HEK293 (cell line): ENCODE measurements around the gene TSHZ2.

Experiments
- CTCF ChIA-PET: fragments of 350-600 bp; formaldehyde crosslinking; extraction: SDS; loops from one replicate; lab custom pipeline; 2021; ENCODE audit warnings: antibody characterized with exemption; lab: Yijun Ruan, JAX
- POLR2A ChIA-PET: fragments of 300-600 bp; formaldehyde crosslinking; extraction: SDS; loops from one replicate; lab custom pipeline; 2020; ENCODE audit warnings: antibody characterized with exemption, inconsistent platforms; lab: Yijun Ruan, JAX
- H3K27ac ChIP-seq: fragments of 200-500 bp; sonication (Bioruptor generic); 2 replicates; pipeline ENCODE4 v1.5.1; 2014; ENCODE audit warnings: low read depth, low read length, control low read depth, inconsistent platforms; ENCODE audit errors: extremely low read depth
- H3K36me3 ChIP-seq, 2 experiments: fragments of 200-500 bp in 1 of 2; sonication (Bioruptor generic) in 1 of 2; 1 replicate in 1 of 2; 2 replicates in 1 of 2; pipeline ENCODE4 v1.5.1; 2014 to 2017; ENCODE audit warnings: inconsistent platforms in 2 of 2, low read length in 2 of 2; ENCODE audit not compliant: control insufficient read depth in 2 of 2, insufficient read depth in 1 of 2
- H3K4me1 ChIP-seq: fragments of 200-500 bp; sonication (Bioruptor generic); 2 replicates; pipeline ENCODE4 v1.5.1; 2014; ENCODE audit warnings: mild to moderate bottlenecking, low read length, inconsistent platforms; ENCODE audit not compliant: control insufficient read depth, insufficient read depth
- H3K4me3 ChIP-seq: 2 replicates; pipeline ENCODE4 v1.5.1; 2011; ENCODE audit warnings: low read depth, mild to moderate bottlenecking, control low read depth, low read length, moderate library complexity
- H3K9me3 ChIP-seq: fragments of 200-500 bp; sonication (Bioruptor generic); 2 replicates; pipeline ENCODE4 v1.5.1; 2014; ENCODE audit warnings: low read depth, low read length, inconsistent platforms; ENCODE audit not compliant: control insufficient read depth, insufficient read depth
- EGR2 ChIP-seq: fragments of 450-650 bp; formaldehyde crosslinking; IDR thresholded peaks from 2 replicates; pipeline ENCODE4 v1.5.1; 2016; ENCODE audit warnings: low read depth, missing biosample characterization, missing genetic modification characterization
- FEZF1 ChIP-seq: fragments of 450-650 bp; formaldehyde crosslinking; IDR thresholded peaks from 2 replicates; pipeline ENCODE4 v1.5.1; 2016; ENCODE audit warnings: missing biosample characterization, missing genetic modification characterization
- GLIS2 ChIP-seq: fragments of 450-650 bp; formaldehyde crosslinking; IDR thresholded peaks from 2 replicates; pipeline ENCODE4 v1.5.1; 2016; ENCODE audit warnings: missing biosample characterization, missing genetic modification characterization
- HOXD13 ChIP-seq: sonication (generic); formaldehyde crosslinking; IDR thresholded peaks from 2 replicates; pipeline ENCODE4 v1.8.0; 2022; ENCODE audit warnings: missing genetic modification reagents, borderline replicate concordance
- IKZF3 ChIP-seq: fragments of 450-650 bp; IDR thresholded peaks from 2 replicates; pipeline ENCODE4 v1.5.0; 2018; ENCODE audit warnings: missing biosample characterization, mild to moderate bottlenecking, missing genetic modification characterization, moderate library complexity
- OVOL3 ChIP-seq: fragments of 450-650 bp; formaldehyde crosslinking; IDR thresholded peaks from 2 replicates; pipeline ENCODE4 v1.5.1; 2016; ENCODE audit warnings: missing biosample characterization, missing genetic modification characterization
- PRDM10 ChIP-seq: fragments of 450-650 bp; formaldehyde crosslinking; IDR thresholded peaks from 2 replicates; pipeline ENCODE4 v1.5.1; 2016; ENCODE audit warnings: missing biosample characterization, missing genetic modification characterization
- ZBTB11 ChIP-seq: fragments of 450-650 bp; formaldehyde crosslinking; conservative IDR thresholded peaks from 2 replicates; pipeline ENCODE4 v1.5.1; 2016; ENCODE audit warnings: low read depth, missing biosample characterization, missing genetic modification characterization
- ZBTB20 ChIP-seq: fragments of 450-650 bp; formaldehyde crosslinking; IDR thresholded peaks from 2 replicates; pipeline ENCODE4 v1.5.1; 2016; ENCODE audit warnings: missing biosample characterization, missing genetic modification characterization
- ZFP69B ChIP-seq: fragments of 450-650 bp; formaldehyde crosslinking; IDR thresholded peaks from 2 replicates; pipeline ENCODE4 v1.5.1; 2016; ENCODE audit warnings: missing biosample characterization, missing genetic modification characterization
- ZNF133 ChIP-seq: fragments of 450-650 bp; formaldehyde crosslinking; IDR thresholded peaks from 2 replicates; pipeline ENCODE4 v1.5.1; 2016; ENCODE audit warnings: missing biosample characterization, missing genetic modification characterization
- ZNF138 ChIP-seq: fragments of 450-650 bp; formaldehyde crosslinking; IDR thresholded peaks from 2 replicates; pipeline ENCODE4 v1.5.1; 2016; ENCODE audit warnings: missing biosample characterization, missing genetic modification characterization, borderline replicate concordance
- ZNF146 ChIP-seq: fragments of 450-650 bp; formaldehyde crosslinking; IDR thresholded peaks from 2 replicates; pipeline ENCODE4 v1.5.1; 2016; ENCODE audit warnings: missing biosample characterization, missing genetic modification characterization
- ZNF174 ChIP-seq: fragments of 450-650 bp; formaldehyde crosslinking; IDR thresholded peaks from 2 replicates; pipeline ENCODE4 v1.5.0; 2017; ENCODE audit warnings: missing biosample characterization, mild to moderate bottlenecking, missing genetic modification characterization
- ZNF18 ChIP-seq: fragments of 450-650 bp; formaldehyde crosslinking; IDR thresholded peaks from 2 replicates; pipeline ENCODE4 v1.5.1; 2016; ENCODE audit warnings: missing biosample characterization, missing genetic modification characterization
- ZNF311 ChIP-seq: fragments of 450-650 bp; formaldehyde crosslinking; IDR thresholded peaks from 2 replicates; pipeline ENCODE4 v1.5.1; 2017; ENCODE audit warnings: missing biosample characterization, missing genetic modification characterization, borderline replicate concordance
- ZNF518A ChIP-seq: fragments of 450-650 bp; formaldehyde crosslinking; conservative IDR thresholded peaks from 2 replicates; pipeline ENCODE4 v1.5.1; 2016; ENCODE audit warnings: low read depth, missing biosample characterization, missing genetic modification characterization
- ZNF747 ChIP-seq: fragments of 450-650 bp; formaldehyde crosslinking; IDR thresholded peaks from 2 replicates; pipeline ENCODE4 v1.5.1; 2016; ENCODE audit warnings: missing biosample characterization, missing genetic modification characterization
- TF ChIP-seq, protein P1 (sequence below): fragments of 450-650 bp; formaldehyde crosslinking; IDR thresholded peaks from 2 replicates; pipeline ENCODE4 v1.5.1; 2016; ENCODE audit warnings: missing biosample characterization, missing genetic modification characterization

The TSHZ2 gene

GRCh38 chr20:53408691-53409446 is 436.7 kb downstream of the TSHZ2 start (continued):
- peak; percentile 55; the same call in 1 of the 2 replicates for TF ChIP-seq ZNF518A (tag by site-specific recombination)
- peak; percentile 27; the same call in 1 of the 2 replicates for TF ChIP-seq IKZF3 (tag by site-specific recombination)
- no peak for TF ChIP-seq ZNF747 (tag by site-specific recombination)

DNA sequence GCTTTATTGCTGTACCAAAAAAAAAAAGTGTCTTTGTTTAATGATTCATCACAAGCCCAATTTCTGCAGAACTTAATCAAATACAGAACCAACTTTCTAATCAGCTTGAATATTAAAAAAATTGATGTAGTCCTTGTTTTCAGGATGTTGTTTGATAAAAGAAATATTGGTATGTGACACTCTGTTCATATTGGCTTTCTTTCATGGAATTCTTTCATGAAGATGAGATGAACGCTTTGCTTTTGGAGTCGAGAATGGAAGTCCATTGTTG is 437.2 kb downstream of the TSHZ2 start:
- H3K36me3 ChIP-seq: no peaks in the 10 kb centered on the region
- H3K4me1 ChIP-seq: no peaks in the 10 kb centered on the region
- TF ChIP-seq ZNF133 (tag by site-specific recombination): no peak
- TF ChIP-seq ZNF174: no peak
- no peak for TF ChIP-seq HOXD13 (CRISPR knock-in tag)
- TF ChIP-seq ZFP69B: no peak
- TF ChIP-seq ZBTB11 (tag by site-specific recombination): no peak
- no peak for TF ChIP-seq ZNF747 (tag by site-specific recombination)
- no peak for TF ChIP-seq ZBTB20
- no peak for TF ChIP-seq ZNF146 (tag by site-specific recombination)
- no peak for TF ChIP-seq ZNF18
- TF ChIP-seq OVOL3 (tag by site-specific recombination): no peak
- no peak for TF ChIP-seq GLIS2
- TF ChIP-seq FEZF1 (tag by site-specific recombination): no peak
- no peak overlapping the region for H3K27ac ChIP-seq
- H3K4me3 ChIP-seq: no peak overlapping the region
- ChIA-PET CTCF (no interaction called here), POLR2A (no interaction called here)
- H3K9me3 ChIP-seq: no peaks in the 10 kb centered on the region

GRCh38 chr20:53411129-53411528 is 439.0 kb downstream of the TSHZ2 start:
- no peaks in the 10 kb centered on the region for H3K9me3 ChIP-seq
- ChIA-PET CTCF (interaction anchor here (1.1 kb wide), 1 partner anchor 83 kb away, joined by 3 read pairs; no protein-coding TSS in a partner anchor), POLR2A (no interaction called here)
- no peak overlapping the region for H3K4me3 ChIP-seq
- no peaks in the 10 kb centered on the region for H3K36me3 ChIP-seq
- no peak overlapping the region for H3K27ac ChIP-seq
- H3K4me1 ChIP-seq: no peaks in the 10 kb centered on the region
- TF ChIP-seq EGR2 (tag by site-specific recombination) (no peak), ZNF311 (tag by site-specific recombination) (no peak), PRDM10 (tag by site-specific recombination) (no peak), ZNF138 (no peak)
- TF ChIP-seq, protein P1, sequence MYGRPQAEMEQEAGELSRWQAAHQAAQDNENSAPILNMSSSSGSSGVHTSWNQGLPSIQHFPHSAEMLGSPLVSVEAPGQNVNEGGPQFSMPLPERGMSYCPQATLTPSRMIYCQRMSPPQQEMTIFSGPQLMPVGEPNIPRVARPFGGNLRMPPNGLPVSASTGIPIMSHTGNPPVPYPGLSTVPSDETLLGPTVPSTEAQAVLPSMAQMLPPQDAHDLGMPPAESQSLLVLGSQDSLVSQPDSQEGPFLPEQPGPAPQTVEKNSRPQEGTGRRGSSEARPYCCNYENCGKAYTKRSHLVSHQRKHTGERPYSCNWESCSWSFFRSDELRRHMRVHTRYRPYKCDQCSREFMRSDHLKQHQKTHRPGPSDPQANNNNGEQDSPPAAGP: no peak
